H54 (cell line): ENCODE data around the gene PMVK.

Source experiments
- DNase-seq: peaks from one replicate; pipeline ENCODE4 v3.0.0; 2011; ENCODE audit warnings: low spot score, mixed read lengths; ENCODE audit not compliant: insufficient read length
- FAIRE-seq: peaks from 3 replicates; lab custom pipeline; 2011; peaks lifted over from hg19 to GRCh38; lab: Jason Lieb, UNC
- POLR2A ChIP-seq: IDR thresholded peaks from 2 replicates; pipeline ENCODE4 v1.6.1; 2011; ENCODE audit warnings: low read depth, mild to moderate bottlenecking, low read length

PMVK gene

DNA sequence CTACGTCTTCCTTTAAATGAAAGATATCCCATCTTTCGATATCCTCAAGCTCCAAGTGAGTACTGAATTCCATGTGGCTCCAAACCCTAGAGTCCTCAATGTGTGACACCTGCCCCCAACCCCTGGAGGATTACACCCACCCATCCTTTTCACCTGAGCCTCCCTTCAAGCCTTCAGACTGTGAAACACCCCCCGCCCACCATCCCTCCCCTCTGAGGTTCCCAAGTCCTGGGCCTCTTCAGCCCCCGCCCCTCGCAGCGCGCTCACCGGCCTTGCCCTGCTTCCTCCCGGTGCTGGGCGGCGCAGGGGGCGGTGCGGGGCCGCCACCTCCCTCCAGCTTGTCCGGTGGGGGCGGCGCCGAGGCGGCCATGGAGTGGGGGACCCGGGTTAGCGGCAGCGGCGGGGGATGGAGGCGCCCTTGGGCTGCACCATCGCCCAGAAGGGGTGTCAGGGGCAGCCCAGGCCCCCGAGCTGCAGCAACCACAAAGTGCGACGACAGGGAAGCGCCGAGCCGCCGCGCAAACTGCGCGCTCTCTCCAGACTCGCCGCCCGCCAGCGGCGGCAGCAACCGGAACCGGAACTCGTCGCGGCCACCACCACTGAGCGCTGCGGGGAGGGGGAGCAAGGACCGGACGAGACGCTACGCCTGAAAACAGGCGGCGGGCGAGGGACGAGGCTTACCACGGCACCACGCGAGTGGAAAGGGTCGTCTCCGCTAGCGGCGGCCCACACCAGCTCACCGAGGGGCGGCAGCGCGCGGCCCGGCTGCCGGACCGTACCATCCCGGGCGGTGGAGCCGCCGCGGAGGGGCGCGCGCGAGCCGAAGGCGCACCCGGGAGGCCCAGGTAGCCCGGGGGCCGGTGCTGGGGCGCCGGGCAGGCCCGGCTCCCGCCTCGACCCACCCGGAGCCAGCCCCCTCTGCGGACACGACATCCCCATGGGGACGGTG lies 25.0 kb upstream of the PMVK start, which contains the start of gene PYGO2:
TSS of gene PYGO2 (minus strand) at position 576 of the 949 bp plus-strand sequence. CDS start at position 370, 206 bp downstream.
- TF ChIP-seq POLR2A: peak; percentile 79
- DNase-seq (peak; percentile 72), FAIRE-seq (no peak)

DNA sequence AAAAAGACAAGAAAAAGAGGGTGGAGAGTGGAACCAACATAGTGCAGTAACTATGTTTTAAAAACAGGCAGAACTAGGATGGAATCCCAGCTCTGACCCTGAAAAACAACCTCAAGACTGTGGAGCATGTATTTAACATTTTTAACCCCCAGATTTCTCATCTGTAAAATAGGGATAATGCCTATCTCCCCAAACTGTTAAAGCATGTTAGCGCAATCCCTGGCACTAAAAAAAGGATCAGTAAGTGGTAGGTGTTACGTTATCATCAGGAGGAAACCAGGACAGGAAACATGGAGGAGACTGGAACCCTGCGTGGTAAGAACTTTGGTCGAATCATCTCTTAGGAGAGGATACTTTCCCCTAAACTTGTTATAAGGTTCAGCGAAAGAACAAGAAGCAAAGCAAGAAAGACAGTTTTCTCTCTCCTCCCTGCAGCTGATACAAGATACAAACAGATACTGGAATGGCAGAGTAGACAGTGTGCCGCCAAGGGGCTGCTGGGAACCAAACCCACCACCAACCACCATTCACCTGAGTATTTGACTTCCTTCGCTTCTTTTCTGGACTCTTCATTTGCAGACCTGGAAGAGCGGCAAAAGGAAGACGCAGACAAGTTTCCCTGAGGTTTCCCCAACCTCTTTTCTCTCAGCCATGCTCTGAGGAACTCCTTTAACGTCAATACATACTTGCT lies 24.1 kb upstream of the PMVK start:
- no peak for TF ChIP-seq POLR2A
- FAIRE-seq (no peak), DNase-seq (no peak)

DNA sequence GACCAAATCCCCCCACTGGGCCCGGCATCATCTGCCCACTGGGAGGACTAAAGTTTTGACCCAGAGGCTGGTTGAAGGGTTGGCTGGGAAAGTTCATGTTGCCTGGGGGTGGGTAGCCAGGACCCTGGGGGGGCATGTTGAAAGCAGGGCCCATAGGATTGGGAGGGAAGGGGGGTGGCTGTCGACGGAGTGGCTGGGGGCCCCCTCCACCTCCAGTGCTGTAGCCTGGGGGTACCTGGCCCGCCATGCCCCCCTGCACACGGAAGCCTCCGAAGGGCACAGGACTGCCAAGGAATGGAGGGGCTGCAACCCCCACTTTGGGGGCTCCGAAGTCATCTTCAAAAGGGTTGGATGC lies 22.9 kb upstream of the PMVK start:
- no peak for TF ChIP-seq POLR2A
- FAIRE-seq (no peak), DNase-seq (no peak)

DNA sequence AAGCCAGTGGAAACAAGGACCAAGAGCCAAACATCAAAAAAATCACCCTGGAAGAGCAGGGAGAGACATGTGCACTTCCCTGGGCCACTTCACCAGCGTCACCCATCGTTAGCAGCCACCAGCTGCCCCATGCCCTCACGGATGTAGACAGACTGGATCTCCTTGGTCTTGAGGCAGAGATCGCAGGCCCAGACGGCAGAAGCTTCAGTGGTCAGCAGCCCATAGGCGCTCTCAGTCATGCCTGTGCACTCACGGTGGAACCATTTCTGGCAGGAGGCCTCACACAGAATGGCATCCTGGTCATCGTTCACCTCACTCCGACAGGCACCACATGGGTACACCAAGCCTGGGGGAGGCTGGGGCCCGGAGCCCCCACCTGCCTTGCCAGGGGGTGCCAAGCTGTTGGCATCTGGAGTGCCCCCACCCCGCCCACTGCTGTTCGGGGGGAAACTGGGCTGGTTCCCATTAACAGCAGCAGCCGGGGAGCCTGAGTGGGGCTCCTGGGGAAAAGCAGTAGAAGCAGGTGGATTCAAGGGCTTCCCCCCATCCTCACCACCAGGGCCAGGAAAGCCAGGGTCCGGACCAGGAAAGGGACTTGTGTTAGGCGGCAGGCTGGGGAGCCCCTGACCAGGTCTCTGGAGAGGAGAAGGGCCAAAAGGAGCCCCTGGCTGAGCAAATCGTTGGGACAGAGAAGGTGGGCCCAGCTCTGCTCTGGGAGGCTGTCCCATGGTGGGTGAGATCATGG lies 22.3 kb upstream of the PMVK start:
- no peak for TF ChIP-seq POLR2A
- DNase-seq (no peak), FAIRE-seq (no peak)

DNA sequence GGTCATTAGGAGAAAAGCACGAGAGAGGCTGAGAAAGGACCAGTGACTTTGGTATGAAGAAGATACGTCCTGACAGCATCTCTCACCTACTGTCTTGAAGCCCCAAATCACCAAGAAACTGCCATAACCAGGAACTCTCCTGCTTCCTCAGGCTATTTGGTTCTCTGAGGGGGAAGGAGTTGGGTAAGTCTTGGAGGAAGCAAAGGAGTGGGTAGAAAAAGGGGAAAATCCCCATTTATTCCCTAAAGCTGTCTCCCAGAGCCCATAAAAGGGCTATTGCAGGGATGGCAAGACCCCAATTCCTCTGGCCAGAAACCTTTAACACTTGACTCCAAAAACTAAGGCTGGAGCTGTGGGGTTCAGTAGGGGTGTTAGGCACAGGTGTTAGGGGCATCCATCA lies 21.5 kb upstream of the PMVK start:
- DNase-seq (no peak), FAIRE-seq (no peak)
- TF ChIP-seq POLR2A: no peak

DNA sequence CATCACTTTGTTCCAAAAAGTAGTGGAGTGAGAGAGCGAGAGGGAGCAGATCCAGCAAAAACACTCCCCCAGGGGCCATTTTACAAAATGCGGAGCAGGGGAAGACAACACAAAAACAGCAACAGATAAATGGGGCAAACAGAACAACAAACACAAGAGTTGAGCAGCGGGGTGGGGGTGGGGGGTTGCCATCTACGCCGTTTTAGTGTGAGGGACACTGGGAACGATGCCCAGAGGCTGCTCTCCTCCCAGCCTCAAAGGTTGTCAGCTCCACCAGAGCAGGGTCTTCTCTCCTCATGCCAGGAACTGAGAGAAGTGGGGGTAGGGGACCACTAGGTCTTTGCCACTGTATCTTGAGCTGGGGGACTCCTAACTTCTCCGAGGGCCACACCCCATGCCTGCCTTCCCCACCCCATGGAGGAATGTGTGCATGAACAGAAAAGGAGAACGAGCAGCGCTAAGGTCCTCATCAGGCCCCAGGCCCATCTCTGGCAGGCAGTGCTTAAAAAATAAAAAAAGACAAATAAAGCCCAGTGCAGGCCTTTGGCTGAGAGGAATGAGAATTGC lies 20.7 kb upstream of the PMVK start:
- FAIRE-seq (no peak), DNase-seq (no peak)
- TF ChIP-seq POLR2A: no peak

DNA sequence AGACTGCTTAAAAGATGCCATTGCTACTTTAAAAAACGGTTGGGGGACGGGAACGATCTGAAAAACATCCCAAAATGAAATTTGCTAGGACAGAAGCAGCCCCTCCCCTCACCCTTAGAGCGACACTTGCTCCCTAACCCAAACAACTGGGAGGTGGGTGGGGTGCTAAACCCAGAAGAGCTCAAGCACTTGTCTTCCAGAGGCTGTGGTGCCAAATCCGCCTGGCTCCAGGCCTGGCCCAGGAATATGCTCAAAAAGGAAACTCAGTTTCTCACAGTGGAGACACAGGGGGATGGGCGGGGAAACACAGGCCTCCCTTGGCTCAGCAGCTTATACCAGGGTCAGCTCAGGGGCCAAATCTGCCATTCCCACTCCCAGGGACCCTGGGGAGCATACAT lies 20.0 kb upstream of the PMVK start:
- no peak for FAIRE-seq
- no peak for TF ChIP-seq POLR2A
- no peak for DNase-seq

DNA sequence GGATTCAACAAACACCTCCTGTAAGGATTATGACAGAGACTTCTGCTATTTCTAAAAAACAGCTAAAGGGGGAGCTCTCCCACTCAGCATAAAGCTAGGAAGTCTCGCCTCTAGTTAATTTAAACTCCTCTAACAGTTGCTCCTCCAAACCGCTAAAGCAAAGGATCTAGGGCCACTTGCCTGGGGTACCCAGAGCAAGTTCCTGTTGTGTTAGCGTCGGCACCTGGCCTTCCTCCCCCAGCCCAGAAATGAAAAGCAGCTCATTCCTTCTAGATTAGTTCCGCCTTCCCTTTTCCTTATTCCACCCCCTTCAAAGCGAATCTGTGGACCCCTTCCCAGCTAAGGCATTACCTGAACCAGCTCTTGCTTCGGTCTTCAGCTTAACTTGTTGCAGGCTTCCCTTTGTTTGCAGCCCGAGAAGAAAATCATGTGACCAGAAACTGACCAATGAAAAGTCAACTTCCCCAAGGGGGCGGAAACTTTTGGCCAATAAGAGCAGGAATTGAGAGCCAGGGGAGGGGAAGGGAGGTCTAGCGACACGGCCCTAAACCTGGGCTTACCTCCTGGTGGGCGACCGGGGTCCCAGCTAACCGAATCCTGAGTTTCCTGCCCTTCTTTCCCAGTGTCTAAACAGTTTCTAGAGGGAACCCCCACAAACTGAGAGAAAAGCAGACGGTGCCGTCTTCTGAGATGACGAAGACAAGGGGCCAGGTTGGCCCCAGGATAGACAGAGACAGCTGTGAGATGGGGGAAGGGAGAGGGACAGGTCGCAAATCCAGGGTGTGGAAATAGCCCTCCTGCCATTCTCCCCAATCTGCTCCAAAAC lies 19.4 kb upstream of the PMVK start, which contains the start of gene PBXIP1:
TSS of gene PBXIP1 (minus strand) at position 382 of the 826 bp plus-strand sequence. CDS start 2,378 bp downstream, outside the sequence.
- DNase-seq (peak; percentile 94), FAIRE-seq (no peak)
- peak; percentile 28; the same call in 1 of the 2 replicates for TF ChIP-seq POLR2A

DNA sequence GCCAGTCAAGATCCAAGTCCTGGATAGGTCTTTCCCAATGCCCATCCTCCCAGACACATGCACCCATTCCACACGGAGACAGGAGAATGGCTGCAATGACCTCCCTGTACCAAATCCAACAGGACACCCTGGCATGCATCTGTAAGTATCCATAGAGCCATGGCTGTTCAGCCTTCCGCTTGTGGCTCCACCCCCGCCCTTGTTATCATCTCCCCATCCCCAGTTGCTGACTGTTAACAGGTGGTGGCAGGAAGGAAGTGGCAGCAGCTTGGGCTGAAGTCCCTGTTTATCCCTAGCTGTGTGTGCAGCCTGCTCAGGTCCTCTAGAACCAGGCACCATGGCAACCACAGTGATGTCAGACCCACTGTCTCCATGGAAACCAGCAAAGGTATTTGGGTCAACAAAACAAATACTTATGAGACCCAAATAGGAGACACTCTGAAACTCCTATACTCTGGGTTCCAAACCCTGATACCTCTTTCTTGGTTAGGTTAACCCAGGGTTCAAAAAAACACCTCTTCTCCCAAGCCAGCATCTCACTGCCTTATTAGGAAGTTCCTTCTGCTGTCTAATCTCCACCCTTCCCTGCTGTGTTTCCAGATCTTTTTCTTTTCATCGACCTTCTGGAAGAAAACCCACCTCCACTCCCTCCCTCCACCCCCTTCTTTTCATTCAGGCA lies 18.7 kb upstream of the PMVK start:
- FAIRE-seq: no peak
- no peak for TF ChIP-seq POLR2A
- no peak for DNase-seq

DNA sequence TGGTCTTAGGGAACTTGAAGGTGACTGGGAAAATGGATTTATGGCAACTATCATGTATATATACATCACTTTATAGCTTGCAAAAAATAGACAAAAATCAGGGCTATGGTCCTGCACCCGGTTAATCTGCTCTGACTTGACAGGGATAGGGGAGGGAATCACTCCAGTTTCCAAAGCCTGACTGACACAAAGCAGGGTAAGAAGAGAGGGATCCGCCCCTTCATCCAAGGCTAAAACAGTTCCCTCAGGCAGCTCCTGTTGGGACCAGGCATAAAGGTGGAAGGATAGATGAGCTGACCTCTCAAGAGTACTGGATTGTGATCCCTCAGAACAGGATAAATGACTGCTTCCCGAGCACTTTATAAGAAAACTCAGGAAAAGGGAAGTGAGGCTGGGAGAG lies 18.0 kb upstream of the PMVK start:
- DNase-seq (no peak), FAIRE-seq (no peak)
- no peak for TF ChIP-seq POLR2A

DNA sequence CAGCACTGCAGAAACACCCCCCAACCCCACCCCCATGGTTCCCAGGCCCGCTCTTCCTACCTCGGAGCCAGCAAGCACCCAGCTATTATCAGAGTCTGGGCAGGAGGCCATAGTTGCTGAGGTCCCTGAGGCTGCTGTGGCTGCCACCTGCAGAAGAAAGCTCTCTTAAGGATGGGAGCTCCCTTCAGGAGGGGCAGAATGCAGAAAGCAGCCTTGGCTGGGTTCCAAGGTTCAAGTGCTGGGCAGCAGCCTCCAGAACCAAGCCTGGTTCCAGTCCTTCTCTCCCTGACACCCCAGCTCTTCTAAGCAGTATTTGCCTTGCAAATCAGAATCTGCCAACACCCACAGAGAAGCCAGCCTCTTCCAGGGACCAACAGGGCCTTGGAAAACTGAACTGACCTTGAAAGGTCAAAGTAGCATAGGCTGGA lies 17.1 kb upstream of the PMVK start:
- FAIRE-seq (no peak), DNase-seq (no peak)
- TF ChIP-seq POLR2A: no peak

DNA sequence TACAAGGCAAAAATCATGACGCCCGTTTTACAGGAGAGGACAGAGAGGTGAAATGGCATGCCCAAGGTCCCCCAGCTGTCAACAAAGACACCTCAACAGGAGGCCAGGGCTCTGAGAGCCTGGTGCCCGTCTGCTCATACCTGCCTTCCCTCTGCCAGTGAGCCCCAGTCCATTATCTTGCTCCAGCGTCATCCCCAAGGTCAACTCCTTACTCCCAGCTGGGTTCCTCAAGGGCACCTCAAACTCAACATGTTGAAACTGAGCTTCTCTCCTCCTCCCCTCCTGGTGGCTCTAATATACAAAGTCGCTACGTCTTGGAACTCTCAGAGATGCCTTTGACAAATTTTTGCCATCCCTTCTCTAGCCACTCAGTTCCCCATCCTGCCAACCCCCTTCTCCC lies 16.1 kb upstream of the PMVK start:
- FAIRE-seq: no peak
- TF ChIP-seq POLR2A: no peak

More for the DNA sequence above, 16.1 kb upstream of the PMVK start:
- no peak for DNase-seq
